ENCODE data around the gene RNF34.

GRCh38 chr12:121424624-121424975 lies 24.7 kb downstream of the RNF34 start:
- TF ChIP-seq TCF4 (CRISPR knock-in tag; IDR thresholded peaks at IDR 0.05; ENCODE audit: borderline replicate concordance) (no peak), PATZ1 (CRISPR knock-in tag; IDR thresholded peaks at IDR 0.05; ENCODE audit: borderline replicate concordance) (no peak), GLIS3 (CRISPR knock-in tag; IDR thresholded peaks at IDR 0.05) (no peak)

All from SK-N-SH treated with all-trans-retinoic acid at 6 μM for 48 hours (cell line).